Nucleus accumbens (tissue), 56 donors: ENCODE measurements around the gene MUC5B.

Experiments used
- DNase-seq, 56 donors: peaks; one replicate each; lab custom pipeline; 2025; lab: John Stamatoyannopoulos, UW

MUC5B gene

DNA sequence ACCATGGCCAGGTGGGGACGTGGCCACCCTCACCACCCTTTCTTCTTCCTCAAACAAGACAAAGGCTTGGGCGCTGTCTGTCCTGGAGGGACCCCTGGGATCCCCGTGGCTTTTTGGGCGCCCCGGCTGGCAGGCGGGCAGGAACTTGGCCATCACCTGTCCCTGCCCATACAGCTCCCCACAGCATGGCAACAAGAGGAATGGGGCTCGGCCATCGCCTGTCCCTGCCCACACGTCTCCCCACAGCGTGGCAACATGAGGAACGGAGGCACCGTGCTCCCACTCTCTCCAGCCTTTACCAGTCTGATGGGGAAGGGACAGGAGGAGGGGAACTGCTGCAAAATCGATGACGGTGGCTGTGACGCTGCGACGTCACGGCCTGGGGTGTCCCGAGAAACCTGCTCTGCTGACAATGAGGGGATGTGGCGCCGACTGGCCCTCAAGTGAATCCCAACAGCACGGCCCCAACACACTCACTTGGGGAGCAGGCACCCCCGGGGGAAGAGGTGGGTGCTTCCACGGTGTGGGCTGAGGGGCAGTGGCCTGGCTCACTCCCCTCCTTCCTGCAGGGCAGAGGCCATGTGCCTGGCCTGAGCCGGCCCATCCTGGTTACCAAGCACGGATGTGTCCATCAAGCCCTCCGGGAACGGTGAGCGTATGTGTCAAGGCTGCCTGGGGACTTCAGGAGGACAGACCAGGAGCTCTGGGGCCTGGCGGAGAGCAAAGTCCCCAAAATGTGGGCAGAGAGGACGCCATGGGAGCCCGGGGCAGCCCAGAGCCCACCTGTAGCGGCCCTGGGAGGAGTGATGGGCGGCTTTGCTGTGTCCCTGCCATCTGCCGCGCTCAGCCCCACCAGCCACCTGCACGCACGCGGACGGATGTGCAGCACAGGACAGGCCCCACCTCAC lies 56.2 kb downstream of the MUC5B start:
- no peak for DNase-seq

- DNase-seq: no peak
Observed at GRCh38 chr11:1279674-1280055, 56.8 kb downstream of the MUC5B start.

DNA sequence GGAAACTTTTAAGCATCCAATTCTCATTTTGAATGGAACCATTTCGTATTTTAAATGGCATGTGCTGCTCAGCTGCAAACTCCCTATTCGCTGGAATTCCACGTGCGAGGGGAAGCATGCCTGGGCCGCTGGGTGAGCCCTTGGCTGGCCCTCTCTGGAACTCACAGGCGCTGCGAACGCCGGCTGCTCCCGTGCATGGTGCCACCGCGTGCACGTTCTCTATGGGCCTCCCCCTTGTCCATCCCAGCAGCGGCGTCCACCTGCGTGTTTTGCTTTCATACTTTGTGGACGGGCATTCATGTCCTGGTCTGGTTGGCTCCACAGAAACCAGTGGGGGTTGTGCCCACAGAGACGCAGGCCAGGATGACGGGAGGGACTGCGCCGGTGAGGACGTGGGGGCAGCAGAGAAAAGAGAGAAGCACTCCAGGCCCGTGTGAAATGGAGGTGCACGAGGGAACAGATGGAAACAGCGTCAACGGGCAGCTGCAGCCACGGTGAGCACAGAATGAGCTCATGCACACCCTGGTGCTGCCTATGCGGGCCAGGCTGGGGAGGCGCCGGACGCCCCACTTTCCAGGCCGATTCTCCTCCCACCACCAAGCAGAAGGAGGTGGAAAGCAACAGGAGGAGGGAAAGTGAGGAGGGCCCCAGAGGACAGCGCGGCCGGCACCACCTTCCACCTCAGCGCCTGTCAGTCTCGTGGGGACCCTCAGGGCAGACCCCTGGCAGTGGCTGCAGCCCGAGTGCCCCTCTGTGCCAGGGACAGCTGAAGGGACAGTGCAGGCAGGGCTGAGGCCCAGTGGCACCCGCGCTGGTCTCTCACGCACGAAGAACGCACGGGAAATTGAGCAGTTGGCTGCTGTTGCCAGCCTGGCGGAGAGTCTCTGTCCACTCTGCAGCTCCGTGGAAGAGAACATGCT lies 57.5 kb downstream of the MUC5B start:
- DNase-seq: no peak

DNA sequence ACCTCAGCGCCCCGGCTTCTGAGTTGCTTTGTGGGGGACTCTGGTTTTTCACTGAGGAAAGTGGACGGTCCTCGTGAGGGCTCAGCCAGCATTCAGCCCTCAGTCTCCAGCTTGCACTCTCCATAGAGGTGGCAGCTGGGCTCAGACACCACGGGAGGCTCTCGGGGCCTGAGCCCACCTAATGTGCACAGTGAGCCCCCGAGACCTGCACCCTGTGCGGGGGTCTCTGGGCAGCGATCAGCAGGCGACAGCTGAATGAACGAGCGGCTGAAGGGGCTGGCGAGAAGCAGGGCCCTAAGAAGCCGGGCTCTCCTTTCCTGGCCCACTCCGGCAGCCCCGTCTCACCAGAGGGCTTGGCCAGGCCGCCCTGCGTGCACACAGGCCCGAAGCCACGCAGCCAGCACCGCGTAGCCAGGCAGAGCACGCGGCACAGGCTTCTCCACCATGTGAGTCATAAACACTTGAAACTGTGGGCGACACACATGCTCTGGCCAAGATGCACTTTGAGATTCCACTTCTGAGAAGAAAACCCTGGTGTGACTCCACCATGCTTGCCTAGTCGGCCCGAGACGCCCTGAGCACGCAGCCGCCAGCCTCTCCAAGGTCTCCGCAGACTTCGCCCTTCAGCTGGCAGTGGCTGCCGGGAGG lies 58.6 kb downstream of the MUC5B start:
- no peak for DNase-seq

DNA sequence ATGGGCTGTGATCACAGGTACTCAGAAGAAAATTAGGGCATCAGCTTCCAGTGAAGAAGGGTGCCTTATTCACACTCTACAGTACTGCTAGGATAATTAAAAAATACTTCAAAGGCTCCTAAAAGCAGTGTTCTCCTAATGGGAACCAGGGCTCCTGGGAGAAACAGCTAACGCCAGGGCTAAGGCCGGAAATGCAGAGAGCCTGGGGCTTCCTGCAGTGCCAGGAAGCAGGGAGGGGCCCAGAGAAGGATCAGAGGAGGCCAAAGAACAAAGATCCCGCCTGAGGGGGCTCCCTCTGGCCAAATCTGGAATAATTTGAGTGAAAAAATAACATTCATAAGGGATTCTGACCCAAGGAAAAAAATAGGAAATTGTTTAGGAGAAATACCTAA lies 59.1 kb downstream of the MUC5B start:
- DNase-seq: no peak

DNA sequence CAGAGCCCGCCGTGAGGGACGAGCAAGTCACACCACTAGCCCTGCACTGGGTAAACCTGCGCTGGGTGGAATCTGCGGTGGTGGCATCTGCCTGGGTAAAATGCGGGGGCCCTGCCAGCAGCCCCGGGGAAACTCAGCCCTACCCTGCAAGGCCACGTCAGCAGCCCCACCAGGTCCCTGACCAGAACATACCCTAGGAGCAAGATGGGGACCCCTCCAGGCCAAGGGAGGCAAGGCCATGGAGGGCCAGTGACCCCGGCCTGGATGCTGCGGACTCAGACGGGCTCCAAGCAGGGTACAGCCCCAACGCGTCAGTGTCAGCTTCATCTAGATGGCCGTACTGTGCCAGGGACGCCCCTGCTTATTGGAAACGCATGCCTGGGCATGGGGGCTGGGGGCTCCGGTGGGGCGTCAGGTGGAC lies 60.2 kb downstream of the MUC5B start:
- DNase-seq: no peak

DNA sequence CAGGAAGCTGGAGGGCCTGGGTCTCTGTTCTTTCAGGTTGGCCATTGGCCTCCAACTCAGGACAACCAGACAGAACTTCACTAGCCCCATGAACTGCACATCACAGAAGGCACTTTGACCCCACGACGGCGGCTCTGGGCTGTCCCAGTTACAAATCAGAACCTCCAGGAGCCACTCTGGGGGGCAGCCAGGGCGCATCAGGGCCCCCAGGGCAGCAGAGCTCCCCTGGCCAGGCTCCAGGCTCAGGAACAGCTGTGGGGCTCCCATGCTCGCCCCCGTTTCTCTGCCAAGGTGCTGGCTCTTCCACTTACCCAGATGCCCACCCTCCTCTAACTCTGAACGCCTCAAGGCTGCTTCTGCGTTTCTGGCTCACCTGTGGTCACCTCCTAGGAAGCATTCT lies 61.0 kb downstream of the MUC5B start:
- DNase-seq: no peak

GRCh38 chr11:1285316-1285744 lies 62.5 kb downstream of the MUC5B start:
- no peak for DNase-seq

GRCh38 chr11:1285876-1286275 lies 63.0 kb downstream of the MUC5B start:
- DNase-seq: no peak

DNA sequence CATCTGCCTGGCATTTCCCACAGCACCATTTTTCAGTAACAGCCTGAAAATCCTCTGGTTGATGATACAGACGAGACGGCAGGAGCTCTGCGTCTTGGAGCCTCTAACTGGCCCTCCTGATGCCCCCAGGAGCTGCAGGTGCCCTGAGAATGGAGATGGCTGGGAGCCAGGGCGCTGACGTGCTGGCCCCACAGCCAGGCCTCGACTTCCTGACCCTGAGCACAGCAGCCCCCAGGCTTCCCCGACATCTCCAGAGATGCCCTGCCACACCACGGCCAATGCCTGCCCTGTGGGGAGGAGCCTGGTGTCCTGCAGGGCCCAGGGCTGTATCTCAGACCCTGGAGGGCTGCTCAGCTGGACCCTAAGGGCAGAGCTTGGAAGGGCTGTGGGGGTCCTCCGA lies 65.1 kb downstream of the MUC5B start:
- no peak for DNase-seq

- no peak for DNase-seq
Observed at GRCh38 chr11:1288426-1289151, 65.7 kb downstream of the MUC5B start.

DNA sequence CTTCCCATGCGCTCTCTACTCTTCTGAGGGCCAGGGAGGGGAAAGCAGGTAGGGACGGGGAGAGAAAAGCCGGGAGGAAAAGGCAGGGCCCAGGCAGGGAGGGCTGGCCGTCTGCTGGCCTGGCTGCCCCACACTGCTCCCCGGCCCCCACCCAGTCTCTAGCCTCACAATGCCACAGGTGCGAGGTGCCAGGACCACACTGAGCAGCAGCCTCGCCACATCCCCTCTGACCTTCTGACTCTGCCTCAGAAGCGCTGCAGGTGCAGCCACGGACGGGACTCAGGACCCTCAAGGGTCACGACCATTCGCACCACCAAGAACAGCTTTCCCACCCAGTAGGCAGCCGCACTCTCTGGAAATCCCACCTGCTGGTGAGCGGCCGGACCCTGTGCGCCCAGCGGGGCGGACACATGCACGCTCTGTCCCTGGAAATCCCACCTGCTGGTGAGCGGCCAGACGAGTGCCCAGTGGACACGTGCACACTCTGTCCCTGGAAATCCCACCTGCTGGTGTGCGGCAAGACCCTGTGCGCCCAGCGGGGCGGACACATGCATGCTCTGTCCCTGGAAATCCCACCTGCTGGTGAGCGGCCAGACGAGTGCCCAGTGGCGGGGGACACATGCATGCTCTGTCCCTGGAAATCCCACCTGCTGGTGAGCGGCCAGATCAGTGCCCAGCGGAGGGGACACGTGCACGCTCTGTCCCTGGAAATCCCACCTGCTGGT lies 66.5 kb downstream of the MUC5B start:
- no peak for DNase-seq

- DNase-seq: no peak
Observed at GRCh38 chr11:1290052-1291040, 67.5 kb downstream of the MUC5B start.

DNA sequence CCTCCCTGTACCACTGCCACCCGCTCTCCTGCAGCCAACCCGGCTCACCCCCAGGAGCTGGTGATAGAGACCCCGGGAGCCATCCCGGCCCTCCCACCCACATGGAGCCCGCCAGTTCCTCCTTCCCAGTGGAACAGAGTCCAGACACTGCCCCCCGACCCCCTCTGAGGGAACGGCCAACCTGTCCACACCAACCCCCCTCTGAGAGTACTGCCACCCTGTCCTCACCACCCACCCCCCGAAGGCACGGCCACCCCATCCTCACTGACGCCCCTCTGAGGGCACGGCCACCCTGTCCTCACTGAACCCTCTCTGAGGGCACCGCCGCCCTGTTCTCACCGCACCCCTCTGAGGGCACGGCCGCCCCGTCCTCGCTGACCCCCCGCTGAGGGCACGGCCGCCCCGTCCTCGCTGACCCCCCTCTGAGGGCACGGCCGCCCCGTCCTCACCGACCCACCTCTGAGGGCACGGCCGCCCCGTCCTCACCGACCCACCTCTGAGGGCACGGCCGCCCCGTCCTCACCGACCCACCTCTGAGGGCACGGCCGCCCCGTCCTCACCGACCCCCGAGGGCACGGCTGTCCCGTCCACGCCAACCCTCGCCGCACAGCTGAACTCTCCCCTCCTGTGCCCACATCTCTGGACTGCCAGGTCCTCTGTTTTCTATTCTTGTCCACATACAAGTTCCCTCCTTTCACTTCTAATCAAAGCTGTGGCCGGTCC lies 68.6 kb downstream of the MUC5B start:
- DNase-seq: no peak

GRCh38 chr11:1292018-1292643 lies 69.3 kb downstream of the MUC5B start:
- DNase-seq: peak in 1 of 56 donors; percentile 41

GRCh38 chr11:1292644-1293618 lies 70.1 kb downstream of the MUC5B start:
- DNase-seq: no peak
